A549 (cell line): ENCODE data around the gene RBP7. TPM values are rescaled to one million over a fixed set of nuclear protein-coding genes. Genes with fewer than 3 reads are reported as not detected.

Source experiments
- ATAC-seq, 2 experiments: fragments of 200-7000 bp in 1 of 2; fragments of >200 bp in 1 of 2; cut with Nextera tagmentation in 1 of 2; cut with Tn5 transposase in 1 of 2; 3 replicates each; pipeline versions ENCODE4 v1.8.0 to v1.9.1; 2018 to 2020; ENCODE audit warnings: mild to moderate bottlenecking in 1 of 2, moderate library complexity in 1 of 2
- CTCF ChIA-PET: fragments of 300-600 bp; sonication (Branson Sonifier 250); formaldehyde crosslinking; extraction: SDS; loops from one replicate; lab custom pipeline; 2021; ENCODE audit warnings: antibody characterized with exemption, inconsistent platforms; lab: Yijun Ruan, JAX
- POLR2A ChIA-PET: fragments of 350-600 bp; formaldehyde crosslinking; extraction: SDS; loops from one replicate; lab custom pipeline; 2021; ENCODE audit warnings: antibody characterized with exemption, inconsistent platforms; lab: Yijun Ruan, JAX
- DNase-seq, 2 experiments: peaks; one replicate each; pipeline versions ENCODE4 v3.0.0 to v3.0.0-alpha.2; 2011 to 2016; ENCODE audit warnings: low read depth in 1 of 2, low spot score in 1 of 2
- FAIRE-seq: peaks from 2 replicates; lab custom pipeline; 2011; peaks lifted over from hg19 to GRCh38; lab: Jason Lieb, UNC
- H3K27ac ChIP-seq, 2 experiments: fragments of >200 bp; sonication (Bioruptor Twin); formaldehyde crosslinking; 3 replicates each; pipeline ENCODE4 v1.5.1; 2016 to 2017
- H3K4me1 ChIP-seq: fragments of >200 bp; sonication (Bioruptor Twin); formaldehyde crosslinking; 3 replicates; pipeline ENCODE4 v1.6.1; 2016
- H3K4me2 ChIP-seq: fragments of >200 bp; sonication (Bioruptor Twin); formaldehyde crosslinking; 3 replicates; pipeline ENCODE4 v1.6.1; 2016
- H3K4me3 ChIP-seq: fragments of >200 bp; sonication (Bioruptor Twin); formaldehyde crosslinking; 3 replicates; pipeline ENCODE4 v1.5.1; 2016
- H3K9me3 ChIP-seq: fragments of >200 bp; sonication (Bioruptor Twin); formaldehyde crosslinking; 3 replicates; pipeline ENCODE4 v1.6.1; 2016
- BHLHE40 ChIP-seq: IDR thresholded peaks from 2 replicates; pipeline ENCODE4 v1.6.1; 2012; ENCODE audit warnings: low read depth, low read length, inconsistent platforms
- CBX8 ChIP-seq: fragments of 200-600 bp; sonication (generic); IDR thresholded peaks from 2 replicates; pipeline ENCODE4 v1.6.1; 2016
- CHD4 ChIP-seq: fragments of 200-600 bp; sonication (generic); IDR thresholded peaks from 2 replicates; pipeline ENCODE4 v1.6.1; 2016; ENCODE audit warnings: antibody characterized with exemption, mild to moderate bottlenecking, borderline replicate concordance
- E2F6 ChIP-seq: IDR thresholded peaks from 2 replicates; pipeline ENCODE4 v1.6.1; 2012; ENCODE audit warnings: low read depth, borderline replicate concordance
- FOSB ChIP-seq: fragments of 250-450 bp; sonication (Bioruptor Pico); IDR thresholded peaks from 2 replicates; pipeline ENCODE4 v1.5.0; 2020; ENCODE audit warnings: mild to moderate bottlenecking, moderate library complexity
- HEYL ChIP-seq: fragments of 250-450 bp; sonication (Bioruptor Pico); IDR thresholded peaks from 2 replicates; pipeline ENCODE4 v1.8.0; 2021; ENCODE audit warnings: mild to moderate bottlenecking, moderate library complexity
- HOXB5 ChIP-seq: fragments of 250-450 bp; sonication (Bioruptor Pico); IDR thresholded peaks from 2 replicates; pipeline ENCODE4 v1.5.0; 2020; ENCODE audit warnings: mild to moderate bottlenecking, moderate library complexity
- KDM1A ChIP-seq: fragments of 200-600 bp; sonication (generic); IDR thresholded peaks from 2 replicates; pipeline ENCODE4 v1.6.1; 2016; ENCODE audit warnings: low read depth, mild to moderate bottlenecking
- KDM5A ChIP-seq: fragments of 200-600 bp; sonication (generic); IDR thresholded peaks from 2 replicates; pipeline ENCODE4 v1.6.1; 2016; ENCODE audit warnings: antibody characterized with exemption, mild to moderate bottlenecking
- MAFK ChIP-seq: fragments of 450-650 bp; IDR thresholded peaks from 2 replicates; pipeline ENCODE4 v1.6.1; 2014; ENCODE audit not compliant: partially characterized antibody
- MAX ChIP-seq: IDR thresholded peaks from 2 replicates; pipeline ENCODE4 v1.6.1; 2012
- NPAS2 ChIP-seq: fragments of 250-450 bp; sonication (Bioruptor Pico); IDR thresholded peaks from 2 replicates; pipeline ENCODE4 v1.8.0; 2022; ENCODE audit warnings: mild to moderate bottlenecking, moderate library complexity, borderline replicate concordance
- NR3C1 ChIP-seq: fragments of >200 bp; sonication (Bioruptor Twin); formaldehyde crosslinking; IDR thresholded peaks from 3 replicates; pipeline ENCODE4 v1.6.1; 2017
- PHF8 ChIP-seq: fragments of 200-600 bp; sonication (generic); IDR thresholded peaks from 2 replicates; pipeline ENCODE4 v1.6.1; 2016; ENCODE audit warnings: low read depth, mild to moderate bottlenecking, antibody characterized with exemption, moderate library complexity, borderline replicate concordance
- POLR2A ChIP-seq: IDR thresholded peaks from 2 replicates; pipeline ENCODE4 v1.6.1; 2012; ENCODE audit warnings: mild to moderate bottlenecking, low read length
- RCOR1 ChIP-seq: fragments of 150-350 bp; IDR thresholded peaks from 2 replicates; pipeline ENCODE4 v1.6.1; 2014; ENCODE audit warnings: antibody characterized with exemption, low read length, low read depth
- RNF2 ChIP-seq: fragments of 200-600 bp; sonication (generic); IDR thresholded peaks from 2 replicates; pipeline ENCODE4 v1.6.1; 2016; ENCODE audit warnings: low read depth, mild to moderate bottlenecking, antibody characterized with exemption, moderate library complexity, borderline replicate concordance
- ZC3H11A ChIP-seq: fragments of 450-650 bp; IDR thresholded peaks from 2 replicates; pipeline ENCODE4 v1.6.1; 2014; ENCODE audit warnings: antibody characterized with exemption, mild to moderate bottlenecking
- ZNF302 ChIP-seq: fragments of 250-450 bp; sonication (Bioruptor Pico); IDR thresholded peaks from 2 replicates; pipeline ENCODE4 v1.9.0; 2021; ENCODE audit warnings: inconsistent platforms, mild to moderate bottlenecking, moderate library complexity
- ZSCAN20 ChIP-seq: fragments of 250-450 bp; sonication (Bioruptor Pico); IDR thresholded peaks from 2 replicates; pipeline ENCODE4 v1.8.0; 2022; ENCODE audit warnings: mild to moderate bottlenecking, moderate library complexity
- WGBS: methylation state at CpG from one replicate; pipeline ENCODE4 v1.1.6; 2017; ENCODE audit errors: missing lambda C conversion rate; 5-methylcytosine and 5-hydroxymethylcytosine counted together
- polyA plus RNA-seq, 4 experiments: library from polyadenylated mRNA; depleted of rRNA in 3 of 4; stranded (reverse); fragments of >200 nt; fragmentation: RNase III in 1 of 4; extraction: RNeasy Plus Mini Kit Qiagen cat#74134 plus additional on column Dnase treatment in 1 of 4; gene quantifications; 2 replicates in 3 of 4; 3 replicates in 1 of 4; pipeline ENCODE4 v1.2.3, GENCODE V29; 2011 to 2017
- TF ChIP-seq, protein P1 (sequence below): IDR thresholded peaks from 2 replicates; pipeline ENCODE4 v1.6.1; 2012
- TF ChIP-seq, protein P2 (sequence below): fragments of 450-650 bp; IDR thresholded peaks from 2 replicates; pipeline ENCODE4 v1.6.1; 2014; ENCODE audit warnings: antibody characterized with exemption
- TF ChIP-seq, protein P3 (sequence below): fragments of >200 bp; sonication (Bioruptor Twin); formaldehyde crosslinking; IDR thresholded peaks from 3 replicates; pipeline ENCODE4 v1.6.1; 2016

The RBP7 gene
- polyA plus RNA-seq, 2 of the 4 experiments (the other 2 are of a cell fraction), result 3.2 to 3.5 TPM

DNA sequence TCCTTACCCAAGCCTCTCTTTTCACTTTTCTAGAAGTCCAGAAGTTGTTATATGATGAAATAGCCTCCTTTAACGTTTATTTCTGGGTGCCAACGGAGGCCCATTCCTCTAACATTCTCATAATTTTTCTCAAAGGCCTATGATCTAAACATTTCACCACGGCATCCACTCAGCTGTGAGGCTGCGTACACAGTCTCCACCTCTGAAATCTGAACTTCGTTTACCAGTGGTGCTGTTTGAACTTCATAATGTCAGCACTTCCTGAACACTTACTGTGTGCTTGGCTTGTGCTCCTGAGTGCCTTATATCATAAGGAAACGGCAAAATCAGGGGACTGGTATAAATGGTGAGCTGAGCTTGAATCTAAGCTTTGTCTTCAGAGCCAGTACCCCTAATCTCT is 12.0 kb upstream of the RBP7 start:
- 45% methylated on average over 6 of the region's 6 CpGs for WGBS
- ChIA-PET POLR2A (no interaction called here), CTCF (no interaction called here)
- H3K4me2 ChIP-seq, result no peak overlapping the region
- no peak for ATAC-seq
- H3K9me3 ChIP-seq, result no peaks in the 10 kb centered on the region
- DNase-seq, result no peak
- H3K4me1 ChIP-seq, result no peaks in the 10 kb centered on the region
- no peak for FAIRE-seq
- H3K27ac ChIP-seq, result no peak overlapping the region
- no peak overlapping the region for H3K4me3 ChIP-seq
- TF ChIP-seq, protein P1, sequence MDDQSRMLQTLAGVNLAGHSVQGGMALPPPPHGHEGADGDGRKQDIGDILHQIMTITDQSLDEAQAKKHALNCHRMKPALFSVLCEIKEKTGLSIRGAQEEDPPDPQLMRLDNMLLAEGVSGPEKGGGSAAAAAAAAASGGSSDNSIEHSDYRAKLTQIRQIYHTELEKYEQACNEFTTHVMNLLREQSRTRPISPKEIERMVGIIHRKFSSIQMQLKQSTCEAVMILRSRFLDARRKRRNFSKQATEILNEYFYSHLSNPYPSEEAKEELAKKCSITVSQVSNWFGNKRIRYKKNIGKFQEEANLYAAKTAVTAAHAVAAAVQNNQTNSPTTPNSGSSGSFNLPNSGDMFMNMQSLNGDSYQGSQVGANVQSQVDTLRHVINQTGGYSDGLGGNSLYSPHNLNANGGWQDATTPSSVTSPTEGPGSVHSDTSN, result no peak
- TF ChIP-seq RNF2 (no peak), RCOR1 (no peak), CHD4 (no peak), PHF8 (no peak), NR3C1 (no peak), KDM5A (no peak), BHLHE40 (no peak), ZSCAN20 (CRISPR knock-in tag) (no peak), POLR2A (no peak), MAFK (no peak), ZC3H11A (no peak), ZNF302 (CRISPR knock-in tag) (no peak), CBX8 (no peak), MAX (no peak), KDM1A (no peak)
- TF ChIP-seq, protein P2, sequence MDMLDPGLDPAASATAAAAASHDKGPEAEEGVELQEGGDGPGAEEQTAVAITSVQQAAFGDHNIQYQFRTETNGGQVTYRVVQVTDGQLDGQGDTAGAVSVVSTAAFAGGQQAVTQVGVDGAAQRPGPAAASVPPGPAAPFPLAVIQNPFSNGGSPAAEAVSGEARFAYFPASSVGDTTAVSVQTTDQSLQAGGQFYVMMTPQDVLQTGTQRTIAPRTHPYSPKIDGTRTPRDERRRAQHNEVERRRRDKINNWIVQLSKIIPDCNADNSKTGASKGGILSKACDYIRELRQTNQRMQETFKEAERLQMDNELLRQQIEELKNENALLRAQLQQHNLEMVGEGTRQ, result no peak
- TF ChIP-seq, protein P3, sequence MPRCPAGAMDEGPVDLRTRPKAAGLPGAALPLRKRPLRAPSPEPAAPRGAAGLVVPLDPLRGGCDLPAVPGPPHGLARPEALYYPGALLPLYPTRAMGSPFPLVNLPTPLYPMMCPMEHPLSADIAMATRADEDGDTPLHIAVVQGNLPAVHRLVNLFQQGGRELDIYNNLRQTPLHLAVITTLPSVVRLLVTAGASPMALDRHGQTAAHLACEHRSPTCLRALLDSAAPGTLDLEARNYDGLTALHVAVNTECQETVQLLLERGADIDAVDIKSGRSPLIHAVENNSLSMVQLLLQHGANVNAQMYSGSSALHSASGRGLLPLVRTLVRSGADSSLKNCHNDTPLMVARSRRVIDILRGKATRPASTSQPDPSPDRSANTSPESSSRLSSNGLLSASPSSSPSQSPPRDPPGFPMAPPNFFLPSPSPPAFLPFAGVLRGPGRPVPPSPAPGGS, result no peak

GRCh38 chr1:9989773-9990172 is 7.3 kb upstream of the RBP7 start:
- ATAC-seq, result no peak
- 63% methylated on average over 3 of the region's 5 CpGs for WGBS
- FAIRE-seq, result no peak
- Histone ChIP-seq H3K4me3 (no peak overlapping the region), H3K9me3 (no peaks in the 10 kb centered on the region), H3K4me1 (no peaks in the 10 kb centered on the region), H3K27ac (no peak overlapping the region), H3K4me2 (no peak overlapping the region)
- no peak for DNase-seq
- ChIA-PET CTCF (interaction anchor here (1.0 kb wide), 1 partner anchor 163 kb away, joined by 3 read pairs; no protein-coding TSS in a partner anchor), POLR2A (no interaction called here)
- TF ChIP-seq KDM1A (no peak), ZNF302 (CRISPR knock-in tag) (no peak), HOXB5 (no peak), MAX (no peak), FOSB (no peak), E2F6 (no peak), NPAS2 (CRISPR knock-in tag) (no peak), HEYL (CRISPR knock-in tag) (no peak)
- TF ChIP-seq, protein P2, result no peak
